K562 (cell line): ENCODE results near the gene AKR1C3. TPM values are rescaled to one million over a fixed set of nuclear protein-coding genes. Genes with fewer than 3 reads are reported as not detected.

Source experiments
- ETV5 ChIP-seq: sonication (generic); formaldehyde crosslinking; IDR thresholded peaks from 2 replicates; pipeline ENCODE4 v1.4.0; 2020; ENCODE audit warnings: low read depth, mild to moderate bottlenecking, missing genetic modification reagents
- GABPA ChIP-seq: fragments of 200-800 bp; sonication (Bioruptor generic); conservative IDR thresholded peaks from 2 replicates; pipeline ENCODE4 v1.6.1; 2016; ENCODE audit warnings: low read depth, missing genetic modification characterization, missing compliant biosample characterization
- MYBL2 ChIP-seq, 2 experiments: fragments of 450-650 bp in 1 of 2; sonication (generic) in 1 of 2; formaldehyde crosslinking in 1 of 2; IDR thresholded peaks; 2 replicates each; pipeline versions ENCODE4 v1.6.1 to v1.8.1; 2017 to 2022; ENCODE audit warnings: borderline replicate concordance in 1 of 2, inconsistent platforms in 1 of 2, low read depth in 1 of 2, mild to moderate bottlenecking in 1 of 2, missing genetic modification reagents in 1 of 2, moderate library complexity in 1 of 2
- MYC ChIP-seq, 2 experiments: fragments of 250-450 bp in 1 of 2; sonication (Bioruptor Pico) in 1 of 2; IDR thresholded peaks; 2 replicates each; pipeline versions ENCODE4 v1.5.1 to v1.6.1; 2012 to 2021; ENCODE audit warnings: low read depth in 2 of 2, borderline replicate concordance in 1 of 2, improper control_type of control experiment in 1 of 2, low read length in 1 of 2, mild to moderate bottlenecking in 1 of 2, moderate library complexity in 1 of 2
- NFYB ChIP-seq: IDR thresholded peaks from 2 replicates; pipeline ENCODE4 v1.6.1; 2011; ENCODE audit warnings: mild to moderate bottlenecking, moderate library complexity; ENCODE audit not compliant: insufficient read length; ENCODE audit errors: extremely low read depth
- ZBTB8A ChIP-seq: fragments of 450-650 bp; IDR thresholded peaks from 2 replicates; pipeline ENCODE4 v1.6.1; 2018; ENCODE audit warnings: mild to moderate bottlenecking, moderate library complexity; ENCODE audit not compliant: partially characterized antibody
- ZFX ChIP-seq: sonication (generic); formaldehyde crosslinking; IDR thresholded peaks from 2 replicates; pipeline ENCODE4 v1.8.0; 2022; ENCODE audit warnings: mild to moderate bottlenecking, missing genetic modification reagents, moderate library complexity
- polyA plus RNA-seq, 8 experiments: library from polyadenylated mRNA; depleted of rRNA in 4 of 8; stranded (reverse) in 5 of 8; unstranded in 3 of 8; fragments of >200 nt; fragmentation: Nextera tagmentation in 2 of 8; fragmentation: Illumina TruSeq in 1 of 8; extraction: Ambion mirVana in 2 of 8; extraction: Trizol in 1 of 8; gene quantifications; 2 replicates each; pipeline versions ENCODE4 v1.2.1 to v1.2.3, GENCODE V29; 2011 to 2014; ENCODE audit warnings: inconsistent platforms in 1 of 8, missing spikeins in 1 of 8
- total RNA-seq, 7 experiments: library from RNA; depleted of rRNA in 6 of 7; stranded (reverse); fragments of >200 nt in 6 of 7; fragmentation: Illumina TruSeq in 2 of 7; extraction: Trizol in 2 of 7; gene quantifications; 2 replicates each; pipeline versions ENCODE4 v1.2.1 to v1.2.3, GENCODE V29; 2011 to 2021; ENCODE audit warnings: low replicate concordance in 1 of 7
- TF ChIP-seq, protein P1 (sequence below), 2 experiments: fragments of 450-650 bp; IDR thresholded peaks; 2 replicates each; pipeline ENCODE4 v1.6.1; 2016; ENCODE audit warnings: mild to moderate bottlenecking in 2 of 2, borderline replicate concordance in 1 of 2, low read depth in 1 of 2, moderate library complexity in 1 of 2
- TF ChIP-seq, protein P2 (sequence below): fragments of 450-650 bp; formaldehyde crosslinking; IDR thresholded peaks from 2 replicates; pipeline ENCODE4 v1.4.0; 2020; ENCODE audit warnings: mild to moderate bottlenecking, moderate library complexity

AKR1C3 gene
- total and polyA plus RNA-seq, 9 of the 15 experiments (the other 6 are each of a cell fraction or from before 2014, with no cell fraction given), result 4.6 to 20.4 (median 10.1) TPM

DNA sequence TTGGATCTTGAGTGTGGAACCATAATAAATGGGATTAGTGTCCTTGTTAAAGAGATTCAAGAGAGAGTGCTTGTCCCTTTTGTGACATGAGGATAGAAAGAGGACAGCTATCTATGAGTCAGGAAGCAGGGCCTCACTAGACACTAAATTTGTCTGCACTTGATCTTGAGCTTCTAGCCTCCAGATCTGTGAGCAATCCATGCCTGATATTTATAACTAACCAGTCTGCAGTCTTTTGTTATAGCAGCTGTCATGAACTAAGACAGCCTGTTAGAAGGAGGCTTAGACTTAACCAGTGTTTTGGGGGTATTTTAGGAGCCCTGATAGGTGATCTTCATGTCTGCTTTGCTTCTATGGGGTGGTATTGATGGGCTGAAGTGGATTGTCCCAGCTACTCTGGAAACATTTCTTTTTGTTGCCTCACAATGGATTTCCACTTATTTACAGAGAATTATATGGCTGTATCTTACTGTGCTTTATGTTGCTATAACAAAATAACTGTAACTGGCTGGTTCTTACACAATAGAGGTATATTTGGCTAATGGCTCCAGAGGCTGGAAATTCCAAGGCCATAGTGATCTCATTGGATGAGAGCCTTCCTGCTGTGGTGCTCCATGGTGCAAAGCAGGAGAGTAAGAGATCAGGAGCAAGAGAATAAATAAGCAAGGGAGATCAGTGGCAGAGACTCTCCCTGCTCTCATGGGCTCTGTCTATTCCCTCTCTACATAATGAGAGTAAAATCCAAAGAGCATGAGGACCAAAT is 23.4 kb upstream of the AKR1C3 start (continued):
- no peak for TF ChIP-seq ETV5 (CRISPR knock-in tag)
- TF ChIP-seq NFYB, result peak; percentile 4
- no peak for TF ChIP-seq GABPA (tag)
- TF ChIP-seq ZFX, result no peak
- TF ChIP-seq, protein P1, sequence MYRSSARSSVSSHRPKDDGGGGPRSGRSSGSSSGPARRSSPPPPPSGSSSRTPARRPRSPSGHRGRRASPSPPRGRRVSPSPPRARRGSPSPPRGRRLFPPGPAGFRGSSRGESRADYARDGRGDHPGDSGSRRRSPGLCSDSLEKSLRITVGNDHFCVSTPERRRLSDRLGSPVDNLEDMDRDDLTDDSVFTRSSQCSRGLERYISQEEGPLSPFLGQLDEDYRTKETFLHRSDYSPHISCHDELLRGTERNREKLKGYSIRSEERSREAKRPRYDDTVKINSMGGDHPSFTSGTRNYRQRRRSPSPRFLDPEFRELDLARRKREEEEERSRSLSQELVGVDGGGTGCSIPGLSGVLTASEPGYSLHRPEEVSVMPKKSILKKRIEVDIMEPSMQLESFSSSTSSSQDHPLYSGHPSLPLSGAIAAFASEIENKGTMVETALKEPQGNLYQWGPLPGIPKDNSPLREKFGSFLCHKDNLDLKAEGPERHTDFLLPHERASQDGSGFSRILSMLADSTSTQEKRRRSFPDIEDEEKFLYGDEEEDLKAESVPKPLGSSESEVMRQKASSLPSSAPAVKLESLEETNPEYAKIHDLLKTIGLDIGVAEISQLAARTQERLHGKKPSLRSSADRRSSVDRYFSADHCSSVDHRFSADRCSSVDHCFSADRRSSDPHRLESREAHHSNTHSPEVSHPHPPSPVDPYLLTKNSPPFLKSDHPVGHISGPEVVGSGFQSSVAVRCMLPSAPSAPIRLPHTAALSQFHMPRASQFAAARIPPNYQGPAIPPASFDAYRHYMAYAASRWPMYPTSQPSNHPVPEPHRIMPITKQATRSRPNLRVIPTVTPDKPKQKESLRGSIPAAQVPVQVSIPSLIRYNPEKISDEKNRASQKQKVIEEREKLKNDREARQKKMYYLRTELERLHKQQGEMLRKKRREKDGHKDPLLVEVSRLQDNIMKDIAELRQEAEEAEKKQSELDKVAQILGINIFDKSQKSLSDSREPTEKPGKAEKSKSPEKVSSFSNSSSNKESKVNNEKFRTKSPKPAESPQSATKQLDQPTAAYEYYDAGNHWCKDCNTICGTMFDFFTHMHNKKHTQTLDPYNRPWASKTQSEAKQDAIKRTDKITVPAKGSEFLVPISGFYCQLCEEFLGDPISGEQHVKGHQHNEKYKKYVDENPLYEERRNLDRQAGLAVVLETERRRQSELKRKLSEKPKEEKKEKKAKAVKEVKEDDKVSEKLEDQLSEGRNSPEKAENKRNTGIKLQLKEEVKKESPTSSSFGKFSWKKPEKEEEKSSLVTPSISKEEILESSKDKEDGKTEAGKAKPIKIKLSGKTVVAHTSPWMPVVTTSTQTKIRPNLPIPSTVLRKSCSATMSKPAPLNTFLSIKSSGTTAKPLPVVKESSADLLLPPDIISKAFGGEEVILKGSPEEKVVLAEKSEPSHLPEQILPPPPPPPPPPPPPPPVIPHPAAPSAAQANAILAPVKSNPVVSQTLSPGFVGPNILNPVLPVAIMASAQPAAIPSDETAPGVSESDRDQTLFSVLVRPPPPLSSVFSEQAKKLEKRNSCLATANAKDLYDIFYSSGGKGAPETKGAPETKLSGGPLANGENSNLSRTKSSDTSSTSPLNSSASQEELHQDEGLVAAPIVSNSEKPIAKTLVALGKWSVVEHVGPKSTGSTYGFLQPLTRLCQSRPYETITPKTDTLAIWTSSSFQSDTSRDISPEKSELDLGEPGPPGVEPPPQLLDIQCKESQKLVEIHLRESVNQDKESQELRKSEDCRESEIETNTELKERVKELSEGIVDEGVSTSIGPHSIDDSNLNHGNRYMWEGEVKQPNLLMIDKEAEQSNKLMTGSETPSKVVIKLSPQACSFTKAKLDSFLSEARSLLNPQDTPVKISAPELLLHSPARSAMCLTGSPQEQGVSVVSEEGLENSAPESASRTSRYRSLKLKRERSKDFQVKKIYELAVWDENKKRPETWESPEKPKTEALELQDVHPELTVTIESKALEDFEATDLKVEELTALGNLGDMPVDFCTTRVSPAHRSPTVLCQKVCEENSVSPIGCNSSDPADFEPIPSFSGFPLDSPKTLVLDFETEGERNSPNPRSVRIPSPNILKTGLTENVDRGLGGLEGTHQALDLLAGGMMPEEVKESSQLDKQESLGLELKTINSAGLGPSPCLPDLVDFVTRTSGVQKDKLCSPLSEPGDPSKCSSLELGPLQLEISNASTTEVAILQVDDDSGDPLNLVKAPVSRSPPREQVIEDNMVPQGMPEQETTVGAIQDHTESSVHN (IDR thresholded peaks at IDR 0.05; ENCODE audit: borderline replicate concordance in 1 of 2, low read depth in 1 of 2), result no peak
- no peak for TF ChIP-seq MYC (IDR thresholded peaks at IDR 0.05; ENCODE audit: low read depth, low read length)
- TF ChIP-seq MYC (CRISPR knock-in tag; IDR thresholded peaks at IDR 0.05; ENCODE audit: borderline replicate concordance, low read depth), result no peak
- no peak for TF ChIP-seq ZBTB8A
- TF ChIP-seq, protein P2, sequence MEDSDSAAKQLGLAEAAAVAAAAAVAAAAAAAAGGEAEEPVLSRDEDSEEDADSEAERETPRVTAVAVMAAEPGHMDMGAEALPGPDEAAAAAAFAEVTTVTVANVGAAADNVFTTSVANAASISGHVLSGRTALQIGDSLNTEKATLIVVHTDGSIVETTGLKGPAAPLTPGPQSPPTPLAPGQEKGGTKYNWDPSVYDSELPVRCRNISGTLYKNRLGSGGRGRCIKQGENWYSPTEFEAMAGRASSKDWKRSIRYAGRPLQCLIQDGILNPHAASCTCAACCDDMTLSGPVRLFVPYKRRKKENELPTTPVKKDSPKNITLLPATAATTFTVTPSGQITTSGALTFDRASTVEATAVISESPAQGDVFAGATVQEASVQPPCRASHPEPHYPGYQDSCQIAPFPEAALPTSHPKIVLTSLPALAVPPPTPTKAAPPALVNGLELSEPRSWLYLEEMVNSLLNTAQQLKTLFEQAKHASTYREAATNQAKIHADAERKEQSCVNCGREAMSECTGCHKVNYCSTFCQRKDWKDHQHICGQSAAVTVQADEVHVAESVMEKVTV (CRISPR knock-in tag), result no peak
- no peak for TF ChIP-seq MYBL2 (IDR thresholded peaks at IDR 0.05; ENCODE audit: low read depth)
- TF ChIP-seq MYBL2 (CRISPR knock-in tag; IDR thresholded peaks at IDR 0.05; ENCODE audit: borderline replicate concordance), result no peak
